ENCODE measurements around the gene CFAP126. TPM values are rescaled to one million over a fixed set of nuclear protein-coding genes. Genes with fewer than 3 reads are reported as not detected.
A peak's percentile ranks its signal among the peaks of the same experiment; 100 is the strongest.

Gene CFAP126
- total and polyA plus RNA-seq, 9 donors = 0.11 to 15.2 (median 1.7) TPM; not detected in 4

DNA sequence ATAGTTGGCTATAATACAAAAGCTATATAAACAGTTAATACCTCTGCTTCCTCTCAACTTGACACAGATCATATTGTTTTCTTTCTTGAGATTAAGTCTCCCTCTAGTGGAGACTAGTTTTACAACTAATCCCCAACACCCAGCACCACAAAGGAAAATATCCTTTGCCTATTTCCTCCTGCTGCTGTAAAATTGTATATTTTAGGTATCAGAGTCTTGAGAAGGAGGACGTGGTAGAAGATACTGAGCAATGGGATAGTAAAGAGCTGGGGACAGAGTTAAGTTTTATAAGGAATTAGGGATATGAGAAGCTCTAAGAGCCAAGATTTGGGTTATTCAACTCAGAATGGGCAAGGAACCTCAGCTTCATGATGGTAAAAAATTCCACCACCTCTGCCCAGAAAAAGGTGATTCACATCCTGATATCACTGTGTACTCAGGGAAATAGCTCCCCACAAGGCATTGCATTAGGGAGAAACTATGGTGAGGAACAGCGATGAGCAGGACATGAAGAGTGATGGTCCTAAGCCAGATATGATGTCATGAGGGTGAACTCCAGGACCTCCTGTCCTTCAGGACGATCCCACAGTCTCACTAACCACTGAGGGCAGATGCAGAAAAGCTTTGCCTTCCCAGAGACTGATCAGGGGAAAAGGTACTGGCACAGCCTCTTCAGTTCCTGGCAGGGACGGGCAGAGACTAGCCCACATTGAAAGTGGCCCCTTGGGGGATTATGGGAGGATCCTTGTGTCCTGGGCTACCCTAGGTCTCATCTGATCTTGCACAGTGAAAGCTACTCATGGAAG lies 14.7 kb upstream of the CFAP126 start:
- peak in 1 of 5 donors; percentile 45 for DNase-seq
- no peaks in the 10 kb centered on the region for H3K4me1 ChIP-seq (ENCODE audit: insufficient read depth)
- H3K9me3 ChIP-seq = no peaks in the 10 kb centered on the region
- TF ChIP-seq POLR2A (IDR thresholded peaks at IDR 0.05) = no peak
- TF ChIP-seq EP300 (IDR thresholded peaks at IDR 0.05) = no peak
- TF ChIP-seq CTCF (IDR thresholded peaks at IDR 0.05) = peak in 2 of 3 donors; percentile 61 to 70
- H3K27ac ChIP-seq = no peak overlapping the region
- H3K36me3 ChIP-seq = no peaks in the 10 kb centered on the region
- WGBS, 3 donors = 14 to 18% (median 18%) methylated on average over 4 of the region's 4 CpGs
- H3K27me3 ChIP-seq = no peaks in the 10 kb centered on the region
- intact Hi-C loops (cut with DNase I) = loop anchor here (5.0 to 10.0 kb wide), 4 partner anchors 78 to 190 kb away; partner anchors contain the start of genes ADAMTS4 (in 2 of the 4), APOA2 (in 2 of the 4), TOMM40L (in 2 of the 4) and MPZ (in 1 of the 4)
- H3K4me3 ChIP-seq = no peak overlapping the region

DNA sequence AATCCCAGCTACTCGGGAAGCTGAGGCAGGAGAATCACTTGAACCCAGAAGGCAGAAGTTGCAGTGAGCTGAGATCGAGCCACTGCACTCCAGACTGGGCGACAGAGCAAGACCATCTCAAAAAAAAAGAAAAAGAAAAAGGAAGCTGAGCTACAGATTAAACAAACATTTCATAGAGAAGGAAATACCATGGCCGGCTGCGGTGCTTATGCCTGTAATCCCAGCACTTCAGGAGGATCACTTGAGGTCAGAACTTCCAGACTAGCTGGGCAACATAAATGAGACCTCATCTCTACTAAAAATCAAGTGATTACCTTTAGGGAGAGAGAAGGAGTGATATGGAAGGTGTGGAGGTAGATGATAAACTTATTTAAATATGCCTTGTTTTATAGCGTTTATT lies 14.0 kb upstream of the CFAP126 start:
- WGBS, 3 donors = 49 to 51% (median 51%) methylated on average over 6 of the region's 6 CpGs
- no peaks in the 10 kb centered on the region for H3K9me3 ChIP-seq
- TF ChIP-seq CTCF (IDR thresholded peaks at IDR 0.05) (no peak), POLR2A (IDR thresholded peaks at IDR 0.05) (no peak), EP300 (IDR thresholded peaks at IDR 0.05) (no peak)
- DNase-seq = no peak
- no peaks in the 10 kb centered on the region for H3K36me3 ChIP-seq
- H3K27ac ChIP-seq = no peak overlapping the region
- H3K4me1 ChIP-seq (ENCODE audit: insufficient read depth) = no peaks in the 10 kb centered on the region
- intact Hi-C loops (cut with DNase I) = loop anchor here (5.0 to 10.0 kb wide), 4 partner anchors 77 to 189 kb away; partner anchors contain the start of genes ADAMTS4 (in 2 of the 4), APOA2 (in 2 of the 4), TOMM40L (in 2 of the 4) and MPZ (in 1 of the 4)
- H3K4me3 ChIP-seq = no peak overlapping the region
- no peaks in the 10 kb centered on the region for H3K27me3 ChIP-seq

- H3K36me3 ChIP-seq = no peaks in the 10 kb centered on the region
- no peak for DNase-seq
- H3K4me3 ChIP-seq = no peak overlapping the region
- intact Hi-C loops (cut with DNase I) = no loop called here
- H3K4me1 ChIP-seq (ENCODE audit: insufficient read depth) = no peaks in the 10 kb centered on the region
- H3K27me3 ChIP-seq = no peaks in the 10 kb centered on the region
- no peak overlapping the region for H3K27ac ChIP-seq
- TF ChIP-seq CTCF (IDR thresholded peaks at IDR 0.05) = no peak
- TF ChIP-seq EP300 (IDR thresholded peaks at IDR 0.05) = no peak
- TF ChIP-seq POLR2A (IDR thresholded peaks at IDR 0.05) = no peak
- no peaks in the 10 kb centered on the region for H3K9me3 ChIP-seq
- WGBS, 3 donors = 56 to 78% (median 75%) methylated on average over 18 of the region's 18 CpGs
Observed at GRCh38 chr1:161379071-161379470, 11.4 kb upstream of the CFAP126 start.

DNA sequence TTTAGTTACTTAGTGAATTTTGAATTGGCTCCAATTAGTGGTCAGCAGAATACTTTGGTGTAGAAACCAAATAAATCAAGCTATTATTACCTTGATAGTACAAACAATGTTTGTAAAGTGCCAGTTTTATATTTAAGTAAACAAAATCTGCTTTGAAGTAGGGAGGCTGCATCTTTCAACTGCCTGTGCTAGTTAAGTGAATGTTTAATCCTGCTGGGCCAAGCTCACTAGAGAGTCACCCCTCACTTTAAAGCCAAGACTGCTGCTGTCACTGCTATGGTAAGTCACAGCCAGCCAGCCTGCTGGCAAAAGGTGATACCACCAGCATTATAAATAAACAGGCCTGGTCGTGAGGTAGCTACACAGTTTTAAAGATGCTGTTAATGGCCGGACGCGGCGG lies 10.3 kb upstream of the CFAP126 start:
- H3K36me3 ChIP-seq = no peaks in the 10 kb centered on the region
- TF ChIP-seq CTCF (IDR thresholded peaks at IDR 0.05) (no peak), POLR2A (IDR thresholded peaks at IDR 0.05) (no peak), EP300 (IDR thresholded peaks at IDR 0.05) (no peak)
- no peaks in the 10 kb centered on the region for H3K9me3 ChIP-seq
- intact Hi-C loops (cut with DNase I) = no loop called here
- H3K27me3 ChIP-seq = no peaks in the 10 kb centered on the region
- no peak overlapping the region for H3K4me3 ChIP-seq
- H3K4me1 ChIP-seq (ENCODE audit: insufficient read depth) = no peaks in the 10 kb centered on the region
- no peak for DNase-seq
- no peak overlapping the region for H3K27ac ChIP-seq
- WGBS, 3 donors = 87 to 88% (median 87%) methylated on average over 5 of the region's 5 CpGs

All from ovary (tissue), 9 donors.